GM19438 (cell line): ENCODE measurements around the gene OSGIN1.
"Not testable (repeated sequence)": the region's sequence is repeated elsewhere in the genome, so short reads cannot be mapped to it uniquely, and the experiment has no call there.

Experiments
- ATAC-seq: cut with Tn5 transposase; IDR thresholded peaks from one replicate; pipeline ENCODE4 v1.9.1; 2021; ENCODE audit warnings: low read depth; ENCODE audit not compliant: unreplicated experiment

Gene OSGIN1

DNA sequence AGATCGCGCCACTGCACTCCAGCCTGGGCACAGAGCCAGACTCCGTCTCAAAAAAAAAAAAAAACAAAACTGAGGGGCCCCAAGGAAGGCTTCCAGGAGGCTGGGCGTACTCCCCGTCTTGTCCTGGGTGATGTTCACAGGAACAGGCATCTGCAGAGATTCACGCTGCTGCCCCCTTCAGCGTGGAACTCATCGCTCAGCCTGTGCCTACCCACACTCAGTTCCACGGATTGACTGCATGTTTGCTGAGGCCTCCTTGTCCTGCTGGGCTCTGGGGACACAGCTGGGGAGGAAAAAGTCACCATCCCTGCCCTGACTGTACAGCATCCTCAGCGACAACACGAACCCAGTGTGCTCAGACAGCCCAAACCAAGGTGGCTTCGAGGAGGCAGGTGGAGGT, 12.9 kb upstream of the OSGIN1 start:
- ATAC-seq: no peak

DNA sequence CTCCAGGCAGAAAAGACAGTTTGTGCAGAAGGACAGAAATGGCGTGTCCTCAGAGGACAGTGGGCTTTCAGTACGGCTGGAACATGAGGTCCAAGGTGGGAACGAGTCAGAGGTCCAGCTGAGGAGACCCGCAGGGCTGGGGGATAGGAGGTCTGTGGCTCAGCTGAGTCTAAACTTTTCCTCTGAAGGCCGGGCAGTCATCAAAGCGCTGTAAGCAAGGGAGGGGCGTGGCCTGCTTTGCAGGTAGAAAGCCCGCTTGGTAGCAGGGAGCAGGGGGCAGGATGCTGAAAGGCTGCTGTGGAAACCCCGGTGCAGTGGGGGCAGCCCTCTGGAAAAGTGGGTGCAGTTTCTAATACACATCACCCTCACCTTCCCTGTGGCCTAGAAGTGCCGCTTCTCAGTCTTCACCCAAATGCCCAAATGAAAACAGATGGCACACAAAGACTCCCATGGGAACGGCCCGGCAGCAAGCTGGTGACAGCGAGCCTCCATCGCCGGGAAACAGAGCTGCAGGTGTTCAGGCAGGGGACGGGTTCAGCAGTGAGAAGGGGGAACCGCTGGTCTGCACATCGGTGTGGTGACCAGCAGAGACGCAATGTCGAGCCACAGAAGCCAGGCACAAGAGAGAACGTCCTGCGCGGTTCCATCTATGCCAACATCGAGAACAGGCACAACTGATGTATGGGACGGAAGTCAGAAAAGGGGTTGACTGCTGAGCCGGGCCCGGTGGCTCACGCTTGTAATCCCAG, 12.2 kb upstream of the OSGIN1 start:
- no peak for ATAC-seq

DNA sequence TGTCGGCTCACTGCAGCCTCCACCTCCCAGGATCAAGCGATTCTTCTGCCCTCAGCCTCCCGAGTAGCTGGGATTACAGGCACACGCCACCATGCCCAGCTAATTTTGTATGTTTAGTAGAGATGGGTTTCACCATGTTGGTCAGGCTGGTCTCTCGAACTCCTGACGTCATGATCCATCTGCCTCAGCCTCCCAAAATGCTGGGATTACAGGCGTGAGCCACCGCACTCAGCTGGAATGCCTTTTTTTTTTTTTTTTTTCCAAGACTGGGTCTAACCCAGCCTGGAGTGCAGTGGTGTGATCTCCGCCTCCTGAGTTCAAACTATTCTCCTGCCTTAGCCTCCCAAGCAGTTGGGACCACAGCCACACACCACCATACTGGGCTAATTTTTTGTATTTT, 11.5 kb upstream of the OSGIN1 start:
- not testable (repeated sequence) for ATAC-seq

- ATAC-seq: no peak
Measured at GRCh38 chr16:83942074-83942473, 11.0 kb upstream of the OSGIN1 start.

DNA sequence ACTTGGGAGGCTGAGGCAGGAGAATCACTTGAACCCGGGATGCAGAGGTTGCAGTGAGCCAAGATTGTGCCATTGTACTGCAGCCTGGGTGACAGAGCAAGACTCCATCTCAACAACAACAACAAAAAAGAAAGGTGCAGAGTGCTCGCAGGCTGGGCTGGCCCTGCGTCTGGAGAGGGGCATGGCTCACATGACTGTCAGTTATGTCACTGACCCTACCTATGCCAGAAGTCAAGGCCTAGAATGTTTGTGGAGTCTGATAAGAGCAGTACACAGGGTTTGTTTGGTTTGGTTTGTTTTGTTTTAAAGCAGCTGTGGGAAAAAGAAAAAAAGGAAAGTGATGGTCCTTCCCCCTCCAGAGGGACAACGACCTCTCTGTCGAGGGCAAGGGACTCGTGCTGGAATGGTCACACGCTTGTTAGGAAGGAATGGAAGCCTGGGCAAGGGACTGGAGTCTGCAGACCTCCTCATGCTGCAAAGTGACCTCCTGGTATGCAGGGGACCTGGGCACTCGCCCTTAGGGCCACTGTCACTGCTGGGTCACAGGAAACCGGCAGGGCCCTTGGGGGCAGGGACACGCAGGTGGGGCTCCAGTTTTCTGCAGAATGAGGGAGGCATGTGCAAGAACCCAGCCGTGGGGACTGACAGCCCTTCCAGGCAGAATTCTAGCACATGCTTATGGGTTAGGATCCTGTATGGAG, 10.1 kb upstream of the OSGIN1 start:
- no peak for ATAC-seq

DNA sequence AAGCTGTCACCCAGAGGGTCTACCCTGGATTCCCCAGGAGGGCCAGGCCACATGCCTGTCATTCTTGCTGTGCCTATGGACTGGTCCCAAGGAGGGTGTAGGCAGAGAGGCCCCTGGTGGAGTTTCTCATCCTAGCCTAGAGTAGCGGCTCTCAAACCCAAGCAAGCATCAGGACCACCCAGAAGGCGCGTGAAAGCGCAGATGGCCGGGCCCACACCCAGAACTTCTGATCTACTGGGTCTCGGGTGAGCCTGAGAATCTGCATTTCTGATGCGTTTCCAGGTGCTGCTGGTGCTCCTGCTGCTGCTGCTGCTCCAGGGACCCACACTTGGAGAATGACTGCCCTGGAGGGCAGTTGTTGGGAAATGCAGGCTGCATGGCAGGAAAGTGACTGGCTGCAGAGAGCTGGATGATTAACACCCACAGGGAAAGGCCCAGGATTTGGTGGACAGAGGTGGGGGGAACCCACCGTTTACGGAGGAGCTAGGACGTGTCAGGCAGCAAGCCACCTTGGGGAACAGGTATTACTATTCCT, 9.5 kb upstream of the OSGIN1 start:
- ATAC-seq: no peak

GRCh38 chr16:83945587-83945986, 7.5 kb upstream of the OSGIN1 start:
- no peak for ATAC-seq

DNA sequence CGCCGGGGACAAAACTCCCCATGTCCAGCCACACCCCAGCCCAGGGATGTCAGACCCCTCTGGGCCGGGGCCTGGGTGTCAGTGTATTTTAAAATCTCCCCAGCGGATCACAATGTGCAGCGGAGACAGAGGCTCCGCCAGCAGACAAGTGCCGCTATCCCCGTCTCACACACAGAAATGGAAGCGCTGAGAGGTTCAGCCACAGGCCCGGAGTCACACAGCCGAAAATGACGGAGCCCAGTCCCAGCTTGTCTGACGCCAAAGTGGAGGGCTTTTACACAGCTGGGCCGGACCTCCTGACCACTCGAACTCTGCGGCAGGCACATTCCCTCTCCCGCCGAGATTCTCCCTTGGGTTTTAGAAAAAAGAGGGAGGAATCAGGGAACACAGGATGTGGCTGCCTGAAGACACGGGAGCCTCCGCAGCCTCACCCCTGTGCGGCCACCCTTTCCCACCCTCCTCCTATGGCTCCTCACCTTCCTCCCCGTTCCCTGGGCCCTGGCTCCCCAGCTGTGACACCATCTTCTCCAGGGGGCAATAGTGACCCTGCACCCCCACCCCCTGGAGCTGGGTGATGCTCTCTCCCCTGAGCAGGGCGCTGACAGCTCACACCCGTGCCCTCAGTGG, 6.8 kb upstream of the OSGIN1 start:
- ATAC-seq: no peak

DNA sequence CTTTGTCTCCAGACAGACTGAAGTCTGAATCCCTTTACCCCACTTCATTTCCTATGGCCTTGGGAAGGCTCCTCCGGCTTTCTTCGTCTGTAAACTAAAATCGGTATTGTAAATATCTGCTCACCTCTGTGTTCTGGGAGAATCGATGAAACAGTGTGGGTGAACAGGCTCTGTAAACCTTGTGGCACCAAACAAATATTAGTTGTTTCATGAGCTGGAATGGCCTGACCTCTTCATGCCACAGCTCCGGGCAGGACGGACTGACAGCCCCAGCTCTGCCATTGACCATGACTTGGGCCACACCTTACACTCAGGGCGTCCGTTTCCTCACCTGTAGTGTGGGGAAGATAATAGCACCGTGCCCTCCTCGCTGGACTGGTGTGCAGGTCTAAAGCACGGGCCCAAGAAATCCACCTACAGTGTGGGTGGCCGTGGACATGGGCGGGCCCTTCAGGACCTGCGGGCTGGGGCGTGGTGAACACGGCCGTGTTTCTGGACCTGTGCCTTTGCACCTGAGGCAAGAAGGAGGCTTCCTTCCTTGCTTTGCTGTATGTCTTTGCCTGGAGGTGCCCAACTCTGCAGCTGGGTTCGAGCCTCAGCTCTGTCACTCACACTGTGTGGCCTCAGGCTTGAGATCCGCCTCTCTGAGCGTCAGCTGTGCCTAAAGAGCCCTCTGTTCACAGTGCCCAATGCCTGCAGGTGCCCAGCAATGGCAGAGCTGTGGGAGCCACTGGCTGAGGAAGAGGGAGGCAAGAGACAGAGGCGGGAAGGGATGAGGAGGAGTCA, 6.1 kb upstream of the OSGIN1 start:
- no peak for ATAC-seq

GRCh38 chr16:83947642-83948234, 5.3 kb upstream of the OSGIN1 start:
- ATAC-seq: no peak

- no peak for ATAC-seq
Measured at GRCh38 chr16:83948914-83949723, 3.9 kb upstream of the OSGIN1 start.

- ATAC-seq: no peak
Measured at GRCh38 chr16:83949724-83950001, 3.4 kb upstream of the OSGIN1 start.

GRCh38 chr16:83950862-83951399, 2.1 kb upstream of the OSGIN1 start:
- ATAC-seq: not testable (repeated sequence)

GRCh38 chr16:83951544-83951943, 1.5 kb upstream of the OSGIN1 start:
- no peak for ATAC-seq

GRCh38 chr16:83952587-83952939, 477 bp upstream of the OSGIN1 start:
- no peak for ATAC-seq

DNA sequence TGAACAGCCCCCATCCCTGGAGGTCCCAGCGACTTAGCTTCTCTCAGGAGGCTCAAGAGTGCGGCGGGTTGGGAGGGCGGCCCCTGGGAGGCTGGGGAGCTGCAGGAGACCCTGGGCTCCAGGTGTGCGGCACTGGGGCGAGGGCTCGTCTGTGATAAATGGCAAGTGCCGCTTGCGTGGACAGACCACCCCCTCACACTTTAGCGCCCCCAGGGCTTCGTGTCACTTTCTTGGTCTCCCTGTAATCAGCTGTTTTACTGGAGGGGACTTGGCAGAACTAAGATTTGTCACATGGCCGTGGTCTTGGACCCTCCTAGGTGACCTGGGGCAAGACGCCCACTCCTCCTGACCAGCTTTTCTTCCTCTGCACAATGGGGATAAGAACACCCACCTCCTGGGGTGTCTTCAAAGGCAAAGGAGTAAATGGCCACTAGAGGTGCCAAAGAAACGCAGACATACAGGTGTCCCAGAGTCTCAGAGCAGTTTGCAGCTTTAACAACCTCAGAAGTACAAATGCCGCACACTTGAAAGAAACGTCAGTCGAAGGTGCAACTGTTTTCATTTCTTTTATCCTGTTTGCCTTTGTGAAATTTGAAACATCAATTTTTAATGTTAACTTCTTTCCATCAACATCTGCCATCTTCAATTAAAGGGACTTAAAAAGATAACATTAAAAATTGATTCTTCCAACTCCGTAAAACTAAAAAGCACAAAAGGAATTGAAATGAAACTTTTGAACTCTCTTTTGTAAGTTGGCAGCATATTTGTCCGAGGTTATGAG, 946 bp downstream of the OSGIN1 start:
- no peak for ATAC-seq

DNA sequence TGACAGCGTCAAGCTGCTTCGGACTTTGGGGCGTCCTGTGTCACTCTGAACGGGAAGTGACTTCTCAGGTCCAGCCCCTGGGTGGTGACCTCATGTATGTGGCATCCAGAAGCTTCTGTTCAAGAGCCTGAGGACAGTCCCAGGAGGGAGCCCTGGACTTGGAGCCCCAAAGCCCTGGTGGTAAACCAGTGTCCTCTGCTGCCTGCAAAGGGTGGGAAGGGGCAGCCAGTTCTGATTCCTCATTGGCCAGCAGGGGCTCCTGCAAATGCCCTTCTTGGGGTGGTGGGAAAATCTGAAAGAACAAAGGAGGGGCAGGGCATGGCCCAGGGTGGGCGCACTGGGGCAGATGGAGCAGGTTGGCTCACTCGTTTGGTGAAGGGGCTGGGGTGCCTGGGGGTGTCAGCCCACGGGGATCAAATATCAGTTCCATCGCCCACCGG, 1.6 kb downstream of the OSGIN1 start:
- ATAC-seq: no peak

- ATAC-seq: no peak
Measured at GRCh38 chr16:83955218-83956130, 2.4 kb downstream of the OSGIN1 start.
